GM12865 (cell line): Measurements from ENCODE around the gene RANBP10.

Experiments used
- DNase-seq: peaks from one replicate; pipeline ENCODE4 v3.0.0; 2010; ENCODE audit warnings: low read depth
- H3K4me3 ChIP-seq: 2 replicates; pipeline ENCODE4 v1.5.1; 2011; ENCODE audit warnings: mild to moderate bottlenecking, low read depth, low read length, control low read depth
- CTCF ChIP-seq: IDR thresholded peaks from 2 replicates; pipeline ENCODE4 v1.5.1; 2011; ENCODE audit warnings: low read length, control low read depth, low read depth, inconsistent platforms; ENCODE audit not compliant: insufficient read depth; ENCODE audit errors: missing control alignments

Gene RANBP10

GRCh38 chr16:67726106-67727034, 80.0 kb downstream of the RANBP10 start:
- no peak for DNase-seq
- no peak for TF ChIP-seq CTCF
- H3K4me3 ChIP-seq: no peak overlapping the region

GRCh38 chr16:67723911-67724305, 82.5 kb downstream of the RANBP10 start:
- no peak overlapping the region for H3K4me3 ChIP-seq
- no peak for DNase-seq
- TF ChIP-seq CTCF: no peak

- no peak overlapping the region for H3K4me3 ChIP-seq
- DNase-seq: no peak
- no peak for TF ChIP-seq CTCF
These were observed 83.0 kb downstream of the RANBP10 start for GRCh38 chr16:67723151-67723910.

- peak overlapping the region; percentile 77 for H3K4me3 ChIP-seq
- no peak for DNase-seq
- no peak for TF ChIP-seq CTCF
These were observed 86.1 kb downstream of the RANBP10 start for GRCh38 chr16:67720236-67720635.

GRCh38 chr16:67719778-67720144, 86.6 kb downstream of the RANBP10 start:
- no peak for TF ChIP-seq CTCF
- peak; percentile 30 for DNase-seq
- H3K4me3 ChIP-seq: peak overlapping the region; percentile 77

- peak; percentile 96 for DNase-seq
- TF ChIP-seq CTCF: no peak
- peak within 1 kb of the TSS; percentile 77 for H3K4me3 ChIP-seq
These were observed 87.1 kb downstream of the RANBP10 start, which contains the start of gene GFOD2 for GRCh38 chr16:67719048-67719777. Gene GFOD2, minus strand, starts transcription at chr16:67719316. Its CDS starts 33,601 bp downstream, at chr16:67685715.
